IMR-90 (cell line): ENCODE measurements around the gene RIC8A.

Experiments used
- CTCF ChIP-seq: conservative IDR thresholded peaks from 2 replicates; pipeline ENCODE4 v1.5.1; 2012; ENCODE audit warnings: mild to moderate bottlenecking, low read depth, low read length, improper control_type of control experiment
- NFE2L2 ChIP-seq: fragments of 150-350 bp; IDR thresholded peaks from 2 replicates; pipeline ENCODE4 v1.6.1; 2016; ENCODE audit warnings: low read depth, mild to moderate bottlenecking, low read length
- RCOR1 ChIP-seq: IDR thresholded peaks from 2 replicates; pipeline ENCODE4 v1.6.1; 2012; ENCODE audit warnings: mild to moderate bottlenecking, low read length, improper control_type of control experiment; ENCODE audit not compliant: insufficient replicate concordance
- RFX5 ChIP-seq: IDR thresholded peaks from 2 replicates; pipeline ENCODE4 v1.8.0; 2012; ENCODE audit warnings: low read depth, mild to moderate bottlenecking, low read length, moderate library complexity
- SMC3 ChIP-seq: fragments of 150-350 bp; IDR thresholded peaks from 2 replicates; pipeline ENCODE4 v1.6.1; 2016; ENCODE audit warnings: low read depth, mild to moderate bottlenecking, antibody characterized with exemption, low read length, moderate library complexity

DNA sequence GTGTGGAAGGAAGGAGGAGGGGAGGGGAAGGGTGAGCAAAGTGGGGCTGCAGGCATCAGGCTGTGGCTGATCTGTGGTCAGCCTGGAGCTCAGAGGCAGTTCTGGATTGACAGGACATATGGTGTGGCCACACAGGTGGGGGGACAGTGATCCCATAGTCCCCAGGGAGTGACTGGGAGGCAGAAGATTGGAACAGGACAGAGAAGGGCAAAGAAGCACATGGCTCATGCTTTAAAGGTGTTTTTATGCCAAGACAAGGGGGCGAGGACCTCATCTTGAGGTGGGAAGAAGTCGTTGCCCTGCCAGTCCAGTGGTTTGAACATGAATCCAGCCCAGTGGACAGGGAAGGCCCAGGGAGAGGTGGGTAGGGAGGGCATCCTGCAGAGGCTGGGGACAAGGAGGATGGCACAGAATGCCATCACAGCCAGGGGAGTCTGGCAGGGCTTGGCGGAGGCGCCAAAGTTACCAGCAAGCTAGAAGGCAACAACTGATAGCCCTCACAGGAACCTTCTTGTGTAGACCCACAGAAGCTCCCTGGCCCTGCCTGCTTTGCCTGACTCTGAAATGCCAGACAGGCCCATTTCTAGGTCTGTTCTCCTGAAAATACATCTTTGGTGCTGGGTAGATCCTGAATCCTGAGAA lies 3.4 kb upstream of the RIC8A start:
- TF ChIP-seq CTCF (no peak), RCOR1 (no peak), NFE2L2 (no peak), RFX5 (no peak), SMC3 (no peak)
